HepG2 (cell line): ENCODE results near the gene EPO. TPM values are rescaled to one million over a fixed set of nuclear protein-coding genes. Genes with fewer than 3 reads are reported as not detected.

Experiments used
- CEBPB ChIP-seq: IDR thresholded peaks from 2 replicates; pipeline ENCODE4 v1.6.1; 2011; ENCODE audit warnings: low read depth, low read length, improper control_type of control experiment, borderline replicate concordance
- CENPX ChIP-seq: sonication (generic); formaldehyde crosslinking; IDR thresholded peaks from 2 replicates; pipeline ENCODE4 v1.9.0; 2021; ENCODE audit warnings: mild to moderate bottlenecking, missing genetic modification reagents, moderate library complexity
- GABPA ChIP-seq, 2 experiments: IDR thresholded peaks; 2 replicates each; pipeline ENCODE4 v1.6.1; 2011 to 2016; ENCODE audit warnings: low read depth in 2 of 2, low read length in 1 of 2, missing biosample characterization in 1 of 2, missing genetic modification characterization in 1 of 2
- ISL2 ChIP-seq: sonication (generic); formaldehyde crosslinking; IDR thresholded peaks from 2 replicates; pipeline ENCODE4 v1.5.0; 2020; ENCODE audit warnings: missing genetic modification reagents
- KMT2A ChIP-seq: sonication (generic); formaldehyde crosslinking; IDR thresholded peaks from 2 replicates; pipeline ENCODE4 v1.4.0; 2020; ENCODE audit warnings: missing genetic modification reagents
- MED1 ChIP-seq: sonication (generic); formaldehyde crosslinking; IDR thresholded peaks from 2 replicates; pipeline ENCODE4 v1.4.0; 2020; ENCODE audit warnings: missing genetic modification reagents
- NFKBIZ ChIP-seq: IDR thresholded peaks from 2 replicates; pipeline ENCODE4 v1.6.1; 2018; ENCODE audit warnings: missing genetic modification reagents, missing compliant biosample characterization
- RBFOX2 ChIP-seq: fragments of 200-400 bp; formaldehyde crosslinking; IDR thresholded peaks from 2 replicates; pipeline ENCODE4 v1.6.1; 2017; ENCODE audit warnings: low read depth, mild to moderate bottlenecking, low read length
- RCOR2 ChIP-seq: IDR thresholded peaks from 2 replicates; pipeline ENCODE4 v1.6.1; 2016; ENCODE audit warnings: missing biosample characterization, missing genetic modification reagents
- RFXANK ChIP-seq: IDR thresholded peaks from 2 replicates; pipeline ENCODE4 v1.6.1; 2016
- TCF12 ChIP-seq, 2 experiments: fragments of 450-650 bp in 1 of 2; sonication (generic) in 1 of 2; formaldehyde crosslinking in 1 of 2; IDR thresholded peaks; 2 replicates each; pipeline versions ENCODE4 v1.6.1 to v1.8.0; 2017 to 2022; ENCODE audit warnings: antibody characterized with exemption in 1 of 2, mild to moderate bottlenecking in 1 of 2, missing genetic modification reagents in 1 of 2, moderate library complexity in 1 of 2
- TMF1 ChIP-seq: sonication (generic); formaldehyde crosslinking; IDR thresholded peaks from 2 replicates; pipeline ENCODE4 v1.8.1; 2022; ENCODE audit warnings: low read depth, missing genetic modification reagents
- ZFP36 ChIP-seq: fragments of 150-350 bp; IDR thresholded peaks from 2 replicates; pipeline ENCODE4 v1.6.1; 2018; ENCODE audit warnings: borderline replicate concordance, low read length, low read depth; ENCODE audit not compliant: partially characterized antibody
- ZNF17 ChIP-seq: sonication (generic); formaldehyde crosslinking; IDR thresholded peaks from 2 replicates; pipeline ENCODE4 v1.5.0; 2020; ENCODE audit warnings: mild to moderate bottlenecking, missing genetic modification reagents
- ZNF558 ChIP-seq: sonication (generic); formaldehyde crosslinking; IDR thresholded peaks from 2 replicates; pipeline ENCODE4 v1.9.0; 2022; ENCODE audit warnings: mild to moderate bottlenecking, missing genetic modification reagents, borderline replicate concordance
- ZNF747 ChIP-seq: sonication (generic); formaldehyde crosslinking; IDR thresholded peaks from 2 replicates; pipeline ENCODE4 v1.8.1; 2023; ENCODE audit warnings: missing genetic modification reagents, mild to moderate bottlenecking, borderline replicate concordance
- ZSCAN20 ChIP-seq: sonication (generic); formaldehyde crosslinking; IDR thresholded peaks from 2 replicates; pipeline ENCODE4 v1.4.0; 2020; ENCODE audit warnings: missing genetic modification reagents, mild to moderate bottlenecking, borderline replicate concordance
- ZSCAN30 ChIP-seq: sonication (generic); formaldehyde crosslinking; IDR thresholded peaks from 2 replicates; pipeline ENCODE4 v1.5.0; 2020; ENCODE audit warnings: mild to moderate bottlenecking, missing genetic modification reagents
- polyA plus RNA-seq, 8 experiments: library from polyadenylated mRNA; depleted of rRNA in 3 of 8; stranded (reverse) in 7 of 8; unstranded in 1 of 8; fragments of >200 nt; fragmentation: Illumina TruSeq in 4 of 8; extraction: Trizol in 4 of 8; gene quantifications; 2 replicates each; pipeline versions ENCODE4 v1.2.1 to v1.2.3, GENCODE V29; 2011 to 2016; ENCODE audit warnings: low read depth in 4 of 8, missing spikeins in 1 of 8, mixed read lengths in 1 of 8; ENCODE audit not compliant: insufficient read depth in 1 of 8
- total RNA-seq, 5 experiments: library from RNA; depleted of rRNA; stranded (reverse); fragments of >200 nt; fragmentation: Illumina TruSeq; extraction: Trizol; gene quantifications; 2 replicates each; pipeline ENCODE4 v1.2.3, GENCODE V29; 2016; ENCODE audit warnings: low read depth in 1 of 5
- TF ChIP-seq, protein P1 (sequence below): fragments of 450-650 bp; IDR thresholded peaks from 2 replicates; pipeline ENCODE4 v1.6.1; 2017; ENCODE audit warnings: mild to moderate bottlenecking
- TF ChIP-seq, protein P2 (sequence below): sonication (generic); formaldehyde crosslinking; IDR thresholded peaks from 2 replicates; pipeline ENCODE4 v1.4.0; 2020; ENCODE audit warnings: missing genetic modification reagents, borderline replicate concordance
- TF ChIP-seq, protein P3 (sequence below): sonication (generic); formaldehyde crosslinking; IDR thresholded peaks from 2 replicates; pipeline ENCODE4 v1.4.0; 2020; ENCODE audit warnings: missing genetic modification reagents, borderline replicate concordance

Gene EPO
- total and polyA plus RNA-seq, 2 of the 13 experiments (the other 11 are each of a cell fraction or from before 2014, with no cell fraction given): 10.3 to 25.7 TPM

DNA sequence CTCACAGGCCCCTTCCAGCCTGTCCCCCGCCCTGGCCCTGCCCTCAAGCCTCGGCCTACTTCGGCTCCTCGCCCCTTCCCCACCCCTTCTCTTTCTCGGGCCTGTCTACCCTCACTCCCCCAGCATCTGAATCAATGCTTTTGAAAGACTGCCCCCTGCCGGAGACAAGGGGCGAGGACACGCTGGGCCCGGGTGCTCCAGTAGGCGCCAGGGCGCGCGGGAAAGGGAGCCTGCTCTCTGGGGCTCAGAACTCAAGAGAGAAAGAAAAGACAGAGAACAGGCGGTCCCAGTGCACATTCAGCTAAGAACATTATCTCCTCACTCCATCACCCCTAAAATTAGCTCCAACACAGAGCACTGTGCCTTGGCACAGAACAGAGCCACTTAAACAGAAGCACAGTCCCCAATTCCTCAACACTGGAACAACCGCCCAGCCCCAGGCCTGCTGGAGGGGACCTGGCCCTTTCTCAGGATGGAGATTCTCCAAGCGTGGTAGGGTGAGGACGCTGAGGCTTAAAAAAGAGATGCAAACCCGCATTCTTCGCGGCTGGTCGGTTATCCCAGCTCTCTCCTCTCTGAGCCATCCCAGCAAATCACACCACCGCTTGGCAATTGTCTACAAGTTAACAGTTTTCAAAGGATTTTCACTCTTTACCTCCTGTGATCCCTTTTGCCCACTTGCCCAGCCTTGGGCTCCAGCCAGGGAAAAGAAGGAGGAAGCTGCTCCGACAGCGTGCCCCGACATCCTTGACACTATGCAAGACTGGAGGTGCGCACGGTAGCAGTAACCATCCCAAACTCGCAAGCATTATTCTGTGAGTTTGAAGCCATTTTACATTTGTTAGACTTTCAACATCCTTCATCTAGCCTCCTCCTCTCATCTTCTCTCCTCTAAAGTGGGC, 28.3 kb upstream of the EPO start (continued):
- TF ChIP-seq, protein P1, sequence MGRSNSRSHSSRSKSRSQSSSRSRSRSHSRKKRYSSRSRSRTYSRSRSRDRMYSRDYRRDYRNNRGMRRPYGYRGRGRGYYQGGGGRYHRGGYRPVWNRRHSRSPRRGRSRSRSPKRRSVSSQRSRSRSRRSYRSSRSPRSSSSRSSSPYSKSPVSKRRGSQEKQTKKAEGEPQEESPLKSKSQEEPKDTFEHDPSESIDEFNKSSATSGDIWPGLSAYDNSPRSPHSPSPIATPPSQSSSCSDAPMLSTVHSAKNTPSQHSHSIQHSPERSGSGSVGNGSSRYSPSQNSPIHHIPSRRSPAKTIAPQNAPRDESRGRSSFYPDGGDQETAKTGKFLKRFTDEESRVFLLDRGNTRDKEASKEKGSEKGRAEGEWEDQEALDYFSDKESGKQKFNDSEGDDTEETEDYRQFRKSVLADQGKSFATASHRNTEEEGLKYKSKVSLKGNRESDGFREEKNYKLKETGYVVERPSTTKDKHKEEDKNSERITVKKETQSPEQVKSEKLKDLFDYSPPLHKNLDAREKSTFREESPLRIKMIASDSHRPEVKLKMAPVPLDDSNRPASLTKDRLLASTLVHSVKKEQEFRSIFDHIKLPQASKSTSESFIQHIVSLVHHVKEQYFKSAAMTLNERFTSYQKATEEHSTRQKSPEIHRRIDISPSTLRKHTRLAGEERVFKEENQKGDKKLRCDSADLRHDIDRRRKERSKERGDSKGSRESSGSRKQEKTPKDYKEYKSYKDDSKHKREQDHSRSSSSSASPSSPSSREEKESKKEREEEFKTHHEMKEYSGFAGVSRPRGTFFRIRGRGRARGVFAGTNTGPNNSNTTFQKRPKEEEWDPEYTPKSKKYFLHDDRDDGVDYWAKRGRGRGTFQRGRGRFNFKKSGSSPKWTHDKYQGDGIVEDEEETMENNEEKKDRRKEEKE: no peak
- TF ChIP-seq CEBPB (no peak), RCOR2 (CRISPR knock-in tag) (no peak), KMT2A (CRISPR knock-in tag) (no peak), MED1 (no peak), ZFP36 (no peak), ZSCAN30 (CRISPR knock-in tag) (no peak), ZNF558 (CRISPR knock-in tag) (no peak), GABPA (IDR thresholded peaks at IDR 0.05; ENCODE audit: low read depth, low read length) (no peak), GABPA (CRISPR knock-in tag; IDR thresholded peaks at IDR 0.05; ENCODE audit: low read depth) (no peak), TMF1 (no peak), NFKBIZ (CRISPR knock-in tag) (no peak), CENPX (no peak), ZSCAN20 (CRISPR knock-in tag) (no peak), RFXANK (CRISPR knock-in tag) (no peak), ISL2 (CRISPR knock-in tag) (no peak), ZNF747 (CRISPR knock-in tag) (no peak), RBFOX2 (0 out of 2 replicates have a peak, but pooled peaks have one; percentile 9), TCF12 (IDR thresholded peaks at IDR 0.05) (no peak), TCF12 (CRISPR knock-in tag; IDR thresholded peaks at IDR 0.05) (no peak), ZNF17 (CRISPR knock-in tag) (no peak)
- TF ChIP-seq, protein P2, sequence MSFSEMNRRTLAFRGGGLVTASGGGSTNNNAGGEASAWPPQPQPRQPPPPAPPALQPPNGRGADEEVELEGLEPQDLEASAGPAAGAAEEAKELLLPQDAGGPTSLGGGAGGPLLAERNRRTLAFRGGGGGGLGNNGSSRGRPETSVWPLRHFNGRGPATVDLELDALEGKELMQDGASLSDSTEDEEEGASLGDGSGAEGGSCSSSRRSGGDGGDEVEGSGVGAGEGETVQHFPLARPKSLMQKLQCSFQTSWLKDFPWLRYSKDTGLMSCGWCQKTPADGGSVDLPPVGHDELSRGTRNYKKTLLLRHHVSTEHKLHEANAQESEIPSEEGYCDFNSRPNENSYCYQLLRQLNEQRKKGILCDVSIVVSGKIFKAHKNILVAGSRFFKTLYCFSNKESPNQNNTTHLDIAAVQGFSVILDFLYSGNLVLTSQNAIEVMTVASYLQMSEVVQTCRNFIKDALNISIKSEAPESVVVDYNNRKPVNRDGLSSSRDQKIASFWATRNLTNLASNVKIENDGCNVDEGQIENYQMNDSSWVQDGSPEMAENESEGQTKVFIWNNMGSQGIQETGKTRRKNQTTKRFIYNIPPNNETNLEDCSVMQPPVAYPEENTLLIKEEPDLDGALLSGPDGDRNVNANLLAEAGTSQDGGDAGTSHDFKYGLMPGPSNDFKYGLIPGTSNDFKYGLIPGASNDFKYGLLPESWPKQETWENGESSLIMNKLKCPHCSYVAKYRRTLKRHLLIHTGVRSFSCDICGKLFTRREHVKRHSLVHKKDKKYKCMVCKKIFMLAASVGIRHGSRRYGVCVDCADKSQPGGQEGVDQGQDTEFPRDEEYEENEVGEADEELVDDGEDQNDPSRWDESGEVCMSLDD (CRISPR knock-in tag): no peak
- TF ChIP-seq, protein P3, sequence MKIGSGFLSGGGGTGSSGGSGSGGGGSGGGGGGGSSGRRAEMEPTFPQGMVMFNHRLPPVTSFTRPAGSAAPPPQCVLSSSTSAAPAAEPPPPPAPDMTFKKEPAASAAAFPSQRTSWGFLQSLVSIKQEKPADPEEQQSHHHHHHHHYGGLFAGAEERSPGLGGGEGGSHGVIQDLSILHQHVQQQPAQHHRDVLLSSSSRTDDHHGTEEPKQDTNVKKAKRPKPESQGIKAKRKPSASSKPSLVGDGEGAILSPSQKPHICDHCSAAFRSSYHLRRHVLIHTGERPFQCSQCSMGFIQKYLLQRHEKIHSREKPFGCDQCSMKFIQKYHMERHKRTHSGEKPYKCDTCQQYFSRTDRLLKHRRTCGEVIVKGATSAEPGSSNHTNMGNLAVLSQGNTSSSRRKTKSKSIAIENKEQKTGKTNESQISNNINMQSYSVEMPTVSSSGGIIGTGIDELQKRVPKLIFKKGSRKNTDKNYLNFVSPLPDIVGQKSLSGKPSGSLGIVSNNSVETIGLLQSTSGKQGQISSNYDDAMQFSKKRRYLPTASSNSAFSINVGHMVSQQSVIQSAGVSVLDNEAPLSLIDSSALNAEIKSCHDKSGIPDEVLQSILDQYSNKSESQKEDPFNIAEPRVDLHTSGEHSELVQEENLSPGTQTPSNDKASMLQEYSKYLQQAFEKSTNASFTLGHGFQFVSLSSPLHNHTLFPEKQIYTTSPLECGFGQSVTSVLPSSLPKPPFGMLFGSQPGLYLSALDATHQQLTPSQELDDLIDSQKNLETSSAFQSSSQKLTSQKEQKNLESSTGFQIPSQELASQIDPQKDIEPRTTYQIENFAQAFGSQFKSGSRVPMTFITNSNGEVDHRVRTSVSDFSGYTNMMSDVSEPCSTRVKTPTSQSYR (CRISPR knock-in tag): no peak
